Cerebellar nuclear complex (tissue), 1 donor: ENCODE data around the gene ANKEF1.
A peak's percentile ranks its signal among the peaks of the same experiment; 100 is the strongest.
"Not testable (repeated sequence)": the region's sequence is repeated elsewhere in the genome, so short reads cannot be mapped to it uniquely, and the experiment has no call there.

Experiments used
- DNase-seq, 2 experiments: peaks; one replicate each; lab custom pipeline; 2025; lab: John Stamatoyannopoulos, UW

Gene ANKEF1

DNA sequence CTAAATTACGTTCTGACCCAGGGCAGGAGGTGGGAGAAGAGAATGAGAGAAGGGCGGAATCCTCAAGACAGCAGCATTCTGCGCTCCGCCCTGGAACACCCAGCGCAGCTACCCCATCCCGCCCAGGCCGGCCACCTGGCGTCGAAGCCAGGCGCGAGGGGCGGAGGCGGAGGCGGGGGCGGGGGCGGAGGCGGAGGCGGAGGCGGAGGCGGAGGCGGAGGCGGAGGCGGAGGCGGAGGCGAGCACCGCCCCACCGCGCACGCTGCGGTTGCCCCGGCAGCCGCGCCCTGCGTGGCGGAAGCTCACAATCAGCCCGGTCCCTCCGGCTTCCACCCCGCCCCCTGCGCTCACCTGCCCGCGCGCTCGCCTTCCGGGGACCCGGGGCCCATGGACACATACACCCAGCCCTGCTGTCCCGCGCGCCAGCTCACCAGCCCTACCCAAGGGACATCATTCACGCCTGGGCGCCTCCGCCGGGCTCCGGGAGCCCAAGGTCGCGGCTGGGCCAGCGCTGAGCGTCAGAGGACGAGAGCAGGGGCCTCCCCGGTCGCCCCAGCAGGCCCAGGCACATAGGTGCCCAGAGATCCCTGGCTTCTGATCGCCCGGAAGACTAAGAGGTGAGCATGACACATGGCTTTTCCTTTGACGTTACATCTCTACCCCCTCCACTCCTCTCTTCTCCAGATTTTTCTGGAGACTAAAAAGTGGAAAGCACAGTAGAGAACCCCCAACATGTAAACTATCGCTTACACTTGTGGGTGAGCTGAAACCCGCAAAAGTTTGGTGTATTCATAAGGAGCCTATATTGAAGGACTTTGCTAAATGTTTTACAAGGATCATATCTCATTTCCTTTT lies at the start of gene ANKEF1:
Gene ANKEF1, plus strand, starts transcription at position 271 of the 855 bp plus-strand sequence. CDS start 3,315 bp downstream, outside the sequence.
- DNase-seq, result peak in 1 of 2 experiments; percentile 36

- DNase-seq, result no peak
Measured at GRCh38 chr20:9985281-9985680, 49.5 kb upstream of the ANKEF1 start.

- no peak for DNase-seq
Measured at GRCh38 chr20:9985773-9986172, 49.0 kb upstream of the ANKEF1 start.

DNA sequence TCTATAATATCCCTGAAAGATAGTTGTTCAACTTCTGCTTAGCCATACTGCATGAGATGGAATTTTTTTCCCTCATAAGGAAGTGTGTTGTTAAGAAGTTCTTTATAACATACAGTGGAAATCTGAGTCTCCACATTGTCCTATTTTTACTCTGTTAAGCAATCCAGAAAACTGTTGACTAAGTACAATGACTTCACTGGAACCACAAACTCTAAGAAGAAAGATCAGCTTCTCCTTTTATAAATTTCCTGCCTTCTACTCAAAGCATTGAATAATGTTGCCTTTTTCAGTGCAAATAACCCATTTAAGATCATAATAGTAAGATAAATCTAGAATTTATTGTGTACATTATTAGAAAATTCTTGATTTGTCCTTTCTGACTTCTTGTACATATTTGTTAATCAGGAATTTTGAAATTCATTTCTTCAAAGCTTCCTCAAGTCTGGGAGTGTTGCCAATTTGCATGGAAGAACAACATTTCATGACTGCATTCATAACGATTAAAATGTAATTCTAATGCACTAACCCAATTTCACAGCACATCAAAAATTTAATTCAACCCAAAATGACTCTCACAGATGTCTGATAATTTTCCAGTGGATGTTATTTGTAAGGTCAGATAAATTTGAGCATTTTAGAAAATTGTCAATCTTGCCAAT lies 45.6 kb upstream of the ANKEF1 start:
- no peak for DNase-seq

GRCh38 chr20:9993137-9993536 lies 41.6 kb upstream of the ANKEF1 start:
- DNase-seq, result no peak

- DNase-seq, result no peak
Measured at GRCh38 chr20:9994676-9995075, 40.1 kb upstream of the ANKEF1 start.

DNA sequence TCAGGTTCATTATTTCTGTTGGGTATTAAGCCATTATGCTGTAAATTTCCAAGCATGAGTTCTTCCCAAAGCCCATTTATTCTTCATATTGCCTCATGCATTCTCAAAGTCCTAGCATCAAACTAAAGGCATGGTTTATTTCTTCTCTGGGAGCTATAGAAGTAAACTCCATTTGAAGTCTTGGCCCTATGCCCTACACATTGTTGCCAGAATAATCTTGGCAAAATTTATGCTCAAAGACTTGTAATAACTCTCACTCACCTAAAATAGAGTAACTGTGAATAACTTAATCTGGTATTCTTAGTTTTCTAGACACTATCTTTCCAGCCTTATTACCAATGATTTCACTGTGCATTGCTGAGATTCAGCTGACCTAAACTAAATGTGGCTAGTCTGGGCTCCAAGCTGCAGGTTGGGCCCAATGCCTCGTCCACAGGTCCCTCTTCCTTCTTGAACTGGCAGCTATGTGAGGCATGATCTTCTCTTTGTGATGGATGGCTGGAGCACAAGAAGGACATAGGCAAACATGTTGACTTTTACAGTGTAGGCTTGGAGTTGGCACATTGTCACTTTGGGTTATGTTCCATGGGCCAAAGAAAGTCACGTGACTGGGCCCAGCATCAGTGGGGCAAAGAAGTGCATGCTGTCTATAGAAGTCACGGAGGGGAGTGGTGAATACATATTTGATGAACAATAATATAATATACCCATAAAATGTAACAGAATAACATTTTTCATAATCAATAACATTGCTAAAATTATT lies 39.1 kb upstream of the ANKEF1 start:
- no peak for DNase-seq

GRCh38 chr20:9996944-9997343 lies 37.8 kb upstream of the ANKEF1 start:
- no peak for DNase-seq

DNA sequence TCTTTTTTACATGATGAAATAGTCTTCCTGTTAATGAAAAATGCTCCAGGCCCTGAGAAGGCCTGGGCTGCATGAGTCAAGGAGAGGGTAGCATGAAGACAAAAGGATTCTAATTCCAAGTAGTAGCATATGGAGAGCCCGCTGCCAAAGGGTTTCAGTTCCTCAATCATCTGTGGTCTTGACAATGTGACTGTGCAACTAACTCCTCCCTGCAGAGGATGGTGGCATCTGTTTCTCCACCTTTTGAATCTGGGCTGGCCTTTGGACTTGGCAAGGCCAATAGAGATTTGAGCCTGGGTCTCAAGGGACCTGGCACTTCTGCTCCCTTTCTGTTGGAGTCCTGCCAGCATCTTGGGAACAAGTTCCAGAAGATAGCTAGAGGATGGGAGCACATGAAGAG lies 35.1 kb upstream of the ANKEF1 start:
- no peak for DNase-seq

GRCh38 chr20:10002866-10003265 lies 31.9 kb upstream of the ANKEF1 start:
- no peak for DNase-seq

DNA sequence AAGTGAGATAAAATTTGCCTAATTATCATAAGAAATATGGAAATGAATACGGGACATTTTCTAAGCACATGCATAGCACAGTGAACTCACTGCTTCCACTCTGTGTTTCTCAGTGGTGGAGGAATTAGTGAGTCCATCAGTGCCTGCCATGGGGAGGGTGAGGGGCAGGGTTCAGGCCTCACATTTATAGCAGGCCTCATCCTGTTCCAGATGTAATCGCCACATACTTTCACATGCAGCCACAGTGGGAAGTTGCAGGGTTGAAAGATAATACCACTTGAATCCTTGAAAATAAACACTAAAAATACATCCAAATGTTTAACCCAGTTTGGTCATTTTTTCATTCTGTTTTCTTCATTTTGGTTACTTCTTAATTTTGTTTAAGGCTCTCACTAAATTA lies 29.9 kb upstream of the ANKEF1 start:
- no peak for DNase-seq

DNA sequence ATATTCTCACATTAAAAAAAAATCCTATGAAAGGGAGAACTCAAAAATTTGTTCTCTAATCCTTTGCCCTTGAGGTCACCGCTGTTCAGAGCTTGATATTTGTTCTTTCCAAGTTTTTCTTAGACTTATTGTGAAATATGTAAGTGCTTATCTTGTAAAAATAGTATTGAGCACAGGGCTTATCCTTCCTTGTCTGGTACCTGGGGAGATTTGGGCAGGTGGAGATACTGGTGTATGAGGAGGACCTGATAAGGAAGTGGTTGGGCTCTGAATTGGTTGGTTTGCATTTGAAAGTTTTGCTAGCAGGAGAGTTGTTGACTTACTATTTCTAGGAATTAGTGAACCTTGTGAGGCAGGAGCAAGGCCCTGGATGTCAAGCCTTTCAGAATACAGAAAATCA lies 28.9 kb upstream of the ANKEF1 start:
- DNase-seq, result no peak

DNA sequence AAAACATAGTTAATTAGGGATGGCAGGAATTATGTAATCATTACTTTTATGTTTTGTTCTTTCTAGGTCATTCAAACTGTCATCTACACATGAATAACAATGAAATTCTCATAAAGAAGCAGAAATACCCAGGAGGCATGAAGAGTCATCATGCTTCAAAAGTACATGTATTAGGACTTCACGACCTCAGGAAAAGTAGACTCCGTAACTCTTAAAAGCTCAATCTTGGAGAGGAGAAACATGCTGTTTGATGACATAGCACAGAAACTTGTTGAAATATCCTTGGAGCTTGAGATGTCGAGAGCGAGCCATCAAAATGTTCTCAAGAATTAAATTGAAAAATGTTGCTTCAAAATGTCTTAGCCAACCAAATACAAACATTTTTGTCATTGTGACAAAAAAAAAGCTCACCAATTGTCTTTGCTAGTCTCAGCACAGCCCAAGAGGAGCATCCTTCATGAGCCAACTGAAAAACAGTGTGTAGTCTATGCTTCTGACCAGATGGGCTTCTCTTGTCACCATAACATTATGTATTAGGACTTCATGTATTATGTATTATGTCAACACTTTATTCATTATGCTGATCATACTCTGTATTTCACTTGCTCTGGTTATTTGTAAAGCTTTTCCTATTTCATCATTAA lies 28.2 kb upstream of the ANKEF1 start:
- no peak for DNase-seq

GRCh38 chr20:10007158-10007557 lies 27.6 kb upstream of the ANKEF1 start:
- DNase-seq, result no peak

DNA sequence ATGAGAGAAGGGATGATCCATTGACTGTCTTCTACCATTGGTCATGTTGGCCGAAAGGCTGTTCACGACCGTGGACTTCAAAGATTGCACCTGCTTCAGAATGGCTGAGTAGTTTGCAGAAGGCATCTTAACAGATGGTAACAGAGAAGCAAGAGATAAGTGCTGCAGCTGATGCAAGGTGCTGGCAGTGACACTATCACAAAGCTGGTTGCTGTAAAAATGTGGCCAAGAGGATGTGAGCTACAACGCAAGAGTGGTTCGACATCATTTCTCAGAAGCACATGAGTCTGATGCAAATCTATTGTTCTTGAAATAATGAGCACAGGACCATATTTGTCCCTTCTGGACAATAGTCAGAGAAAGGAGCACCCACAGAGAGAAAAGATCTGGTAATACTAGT lies 27.0 kb upstream of the ANKEF1 start:
- DNase-seq, result no peak

DNA sequence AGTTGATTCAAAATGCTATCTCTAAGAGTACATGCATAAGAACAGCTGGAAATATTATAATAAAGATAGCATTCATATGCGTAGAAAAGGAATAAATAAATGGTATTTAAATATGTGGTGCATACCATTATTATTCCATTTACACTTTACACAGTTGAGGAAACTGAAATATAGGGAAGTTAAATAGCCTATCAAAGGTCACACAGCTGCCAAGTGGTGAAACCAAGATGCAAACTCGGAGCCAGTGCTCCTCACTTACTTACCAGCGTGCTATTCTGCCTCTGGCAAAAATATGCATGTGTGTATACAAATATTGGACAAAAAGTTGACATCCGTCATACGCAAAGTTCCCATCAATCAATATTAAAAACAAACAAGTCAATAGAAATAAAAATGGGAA lies 22.3 kb upstream of the ANKEF1 start:
- DNase-seq, result no peak

GRCh38 chr20:10014431-10014830 lies 20.4 kb upstream of the ANKEF1 start:
- DNase-seq, result no peak

- no peak for DNase-seq
Measured at GRCh38 chr20:10020937-10021336, 13.8 kb upstream of the ANKEF1 start.

DNA sequence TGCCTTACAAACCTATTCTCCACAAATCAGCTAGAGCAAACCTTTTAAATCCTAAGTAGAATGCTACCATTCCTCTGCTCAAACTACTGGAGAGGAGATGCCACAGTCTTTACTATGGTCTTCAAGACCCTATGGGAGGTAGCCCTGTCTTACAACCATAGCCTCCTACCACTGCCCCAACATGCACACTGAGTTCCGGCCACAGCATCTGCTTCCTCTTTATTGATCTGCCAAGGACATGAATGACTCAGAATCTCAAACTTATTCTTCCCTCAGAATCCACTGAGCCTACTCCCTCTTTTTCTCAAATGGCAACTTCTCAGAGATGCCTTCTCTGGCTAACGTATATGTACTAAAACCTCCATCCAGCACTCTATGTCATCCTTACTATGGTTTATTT lies 12.2 kb upstream of the ANKEF1 start:
- DNase-seq, result no peak

- DNase-seq, result no peak
Measured at GRCh38 chr20:10023911-10024310, 10.9 kb upstream of the ANKEF1 start.

- DNase-seq, result not testable (repeated sequence)
Measured at GRCh38 chr20:10031451-10032215, 3.2 kb upstream of the ANKEF1 start.
